Adipocyte (in vitro differentiated cells): ENCODE results near the gene CDH11.

ENCODE experiments used
- DNase-seq: peaks from one replicate; pipeline ENCODE4 v3.0.0-alpha.2; 2015; ENCODE audit warnings: low read depth
- H3K27me3 ChIP-seq: replicated peaks from 2 replicates; pipeline ENCODE4 v1.7.0; 2013; ENCODE audit warnings: mild to moderate bottlenecking, low read length, moderate library complexity; ENCODE audit not compliant: control insufficient read depth, insufficient read depth
- H3K36me3 ChIP-seq: 2 replicates; pipeline ENCODE4 v1.7.0; 2013; ENCODE audit warnings: low read length, mild to moderate bottlenecking, moderate library complexity; ENCODE audit not compliant: control insufficient read depth, insufficient read depth, severe bottlenecking
- H3K4me1 ChIP-seq: 2 replicates; pipeline ENCODE4 v1.7.0; 2013; ENCODE audit warnings: mild to moderate bottlenecking, low read length, moderate library complexity; ENCODE audit not compliant: control insufficient read depth, insufficient read depth
- H3K4me3 ChIP-seq: 2 replicates; pipeline ENCODE4 v1.7.0; 2013; ENCODE audit warnings: mild to moderate bottlenecking, low read length, moderate library complexity
- H3K9ac ChIP-seq: 2 replicates; pipeline ENCODE4 v1.7.0; 2013; ENCODE audit warnings: mild to moderate bottlenecking, low read length, moderate library complexity
- H3K9me3 ChIP-seq: 2 replicates; pipeline ENCODE4 v1.7.0; 2013; ENCODE audit warnings: mild to moderate bottlenecking, low read length, moderate library complexity; ENCODE audit not compliant: control insufficient read depth

CDH11 gene

GRCh38 chr16:65123396-65124211 lies 1.7 kb upstream of the CDH11 start:
- Histone ChIP-seq H3K4me1 (peaks cover 36% of the 10 kb centered on the region), H3K4me3 (peak overlapping the region; percentile 90), H3K9ac (peak overlapping the region; percentile 95), H3K9me3 (no peaks in the 10 kb centered on the region), H3K36me3 (no peaks in the 10 kb centered on the region), H3K27me3 (no peaks in the 10 kb centered on the region)
- DNase-seq, result peak; percentile 75

- Histone ChIP-seq H3K27me3 (no peaks in the 10 kb centered on the region), H3K9me3 (no peaks in the 10 kb centered on the region), H3K4me3 (peak overlapping the region; percentile 90), H3K4me1 (peaks cover 43% of the 10 kb centered on the region), H3K36me3 (no peaks in the 10 kb centered on the region), H3K9ac (peak overlapping the region; percentile 95)
- peak; percentile 88 for DNase-seq
These were observed 997 bp upstream of the CDH11 start for GRCh38 chr16:65122724-65123395.

DNA sequence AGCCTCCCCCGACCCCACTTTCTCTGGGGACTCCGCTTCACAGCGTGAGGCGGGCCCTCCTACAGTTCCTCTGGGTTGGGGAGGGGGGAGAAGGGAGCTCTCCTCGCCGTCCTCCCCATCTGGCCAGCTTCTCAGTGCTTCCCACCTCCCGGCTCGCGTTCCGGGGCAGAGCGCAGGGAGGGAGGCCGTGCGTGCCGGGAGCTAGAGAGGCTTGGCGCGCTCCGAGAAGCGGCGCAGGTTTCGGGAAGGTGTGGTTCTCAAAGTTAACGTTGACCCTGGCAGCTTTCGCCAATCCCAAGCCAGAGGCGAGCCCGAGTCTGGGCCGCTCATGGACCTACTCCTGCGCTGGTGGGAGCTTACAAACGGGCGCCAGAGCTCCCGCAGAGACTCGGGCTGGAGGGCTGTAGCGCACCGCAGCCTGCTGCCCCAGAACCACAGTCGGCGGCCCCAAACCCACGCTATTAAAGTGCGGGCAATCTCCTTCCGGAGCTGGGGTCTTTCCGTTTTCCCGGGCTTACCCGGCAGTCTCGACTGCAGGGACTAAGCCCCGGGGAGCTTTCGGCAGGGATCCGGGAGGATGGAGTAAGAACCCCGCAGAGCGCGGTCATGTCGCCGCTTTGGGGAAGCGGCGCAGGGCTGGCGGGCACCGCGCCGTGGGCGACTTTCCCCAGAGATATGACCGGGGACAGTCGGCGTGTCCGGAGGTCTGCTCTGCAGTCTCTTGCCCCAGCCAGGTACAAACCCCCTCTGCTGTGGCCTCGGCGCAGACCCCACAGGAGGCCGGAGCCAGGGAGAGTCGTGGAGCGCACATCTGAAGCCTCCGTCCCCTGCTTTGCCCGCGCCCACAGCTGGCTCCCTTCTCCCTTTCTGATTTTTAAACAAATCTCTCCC lies 787 bp downstream of the CDH11 start:
- no peaks in the 10 kb centered on the region for H3K36me3 ChIP-seq
- DNase-seq, result peak; percentile 58
- no peaks in the 10 kb centered on the region for H3K9me3 ChIP-seq
- peak overlapping the region; percentile 95 for H3K9ac ChIP-seq
- H3K27me3 ChIP-seq, result no peaks in the 10 kb centered on the region
- H3K4me3 ChIP-seq, result peak overlapping the region; percentile 91
- H3K4me1 ChIP-seq, result peaks cover 59% of the 10 kb centered on the region

GRCh38 chr16:65120461-65120830 lies 1.4 kb downstream of the CDH11 start:
- Histone ChIP-seq H3K9ac (peak overlapping the region; percentile 95), H3K36me3 (no peaks in the 10 kb centered on the region), H3K4me3 (peak overlapping the region; percentile 91), H3K27me3 (no peaks in the 10 kb centered on the region), H3K9me3 (no peaks in the 10 kb centered on the region), H3K4me1 (peaks cover 57% of the 10 kb centered on the region)
- no peak for DNase-seq

DNA sequence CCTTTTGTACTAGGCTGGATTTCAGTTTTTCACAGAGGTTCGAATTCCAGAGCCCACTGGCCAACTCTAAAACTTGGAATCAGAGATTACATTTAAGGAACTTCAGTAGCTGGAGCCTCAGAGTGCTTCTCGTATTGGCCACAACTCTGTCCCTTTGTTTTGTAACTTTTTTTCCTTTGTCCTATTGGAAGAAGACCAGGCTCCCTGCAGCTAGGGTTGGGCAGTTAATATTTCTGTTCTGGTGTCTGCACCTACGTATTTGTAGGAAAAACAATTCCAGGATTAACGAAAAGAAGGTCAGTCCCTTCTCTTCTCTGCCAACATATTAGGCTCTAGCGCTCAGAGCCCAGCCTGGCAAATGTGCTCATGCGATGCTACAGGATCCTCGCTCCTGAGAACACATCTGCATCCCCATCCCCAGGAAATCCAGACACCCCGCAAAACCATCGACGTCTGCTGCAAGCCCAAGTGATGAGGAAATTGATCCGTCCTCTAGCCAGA lies 1.9 kb downstream of the CDH11 start:
- Histone ChIP-seq H3K4me1 (peaks cover 55% of the 10 kb centered on the region), H3K36me3 (no peaks in the 10 kb centered on the region), H3K9ac (peak overlapping the region; percentile 95), H3K4me3 (peak overlapping the region; percentile 91), H3K9me3 (no peaks in the 10 kb centered on the region), H3K27me3 (no peaks in the 10 kb centered on the region)
- peak; percentile 87 for DNase-seq

- no peaks in the 10 kb centered on the region for H3K9me3 ChIP-seq
- peak overlapping the region; percentile 95 for H3K9ac ChIP-seq
- peaks cover 3% of the 10 kb centered on the region for H3K36me3 ChIP-seq
- peak overlapping the region; percentile 91 for H3K4me3 ChIP-seq
- H3K27me3 ChIP-seq, result no peaks in the 10 kb centered on the region
- DNase-seq, result peak; percentile 38
- H3K4me1 ChIP-seq, result peaks cover 55% of the 10 kb centered on the region
These were observed 2.4 kb downstream of the CDH11 start for GRCh38 chr16:65119435-65119834.

- Histone ChIP-seq H3K36me3 (peaks cover 8% of the 10 kb centered on the region), H3K9ac (peak overlapping the region; percentile 95), H3K4me1 (peaks cover 50% of the 10 kb centered on the region), H3K9me3 (no peaks in the 10 kb centered on the region), H3K27me3 (no peaks in the 10 kb centered on the region), H3K4me3 (peak overlapping the region; percentile 91)
- DNase-seq, result peak; percentile 48
These were observed 3.0 kb downstream of the CDH11 start for GRCh38 chr16:65118871-65119270.

GRCh38 chr16:65117811-65118448 lies 3.9 kb downstream of the CDH11 start:
- peak; percentile 93 for DNase-seq
- H3K4me1 ChIP-seq, result peaks cover 46% of the 10 kb centered on the region
- H3K9ac ChIP-seq, result peak overlapping the region; percentile 95
- H3K27me3 ChIP-seq, result no peaks in the 10 kb centered on the region
- H3K9me3 ChIP-seq, result no peaks in the 10 kb centered on the region
- H3K36me3 ChIP-seq, result peaks cover 12% of the 10 kb centered on the region
- peak overlapping the region; percentile 45 for H3K4me3 ChIP-seq

DNA sequence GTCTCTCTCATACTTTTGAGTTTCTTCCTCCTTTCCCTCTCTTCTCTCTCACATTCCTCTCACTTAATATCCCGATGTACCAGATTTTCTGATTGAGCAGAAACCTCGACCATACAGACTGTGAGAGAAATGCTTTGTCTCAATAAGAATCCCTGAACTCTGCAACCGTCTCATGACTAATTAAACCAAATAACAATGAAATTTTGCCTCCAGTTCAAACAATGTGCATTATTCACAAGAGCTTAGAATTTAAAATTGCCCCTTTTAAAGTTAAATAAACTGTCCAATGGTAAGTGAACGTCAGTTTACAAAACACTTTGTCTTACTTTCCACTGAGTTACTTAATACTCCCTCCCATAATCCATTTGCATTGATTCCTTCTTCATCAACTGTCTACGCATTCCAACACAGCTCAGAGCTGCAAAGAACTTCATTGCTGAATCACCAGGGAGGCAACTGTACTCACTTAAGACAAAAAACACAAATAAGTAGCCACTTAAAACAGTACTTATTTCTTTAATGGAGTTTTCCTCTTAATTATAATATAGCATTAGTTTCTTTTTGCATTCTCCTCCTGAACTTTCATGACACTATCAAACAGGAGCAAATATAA lies 4.9 kb downstream of the CDH11 start:
- Histone ChIP-seq H3K36me3 (peaks cover 12% of the 10 kb centered on the region), H3K4me1 (peaks cover 46% of the 10 kb centered on the region)

DNA sequence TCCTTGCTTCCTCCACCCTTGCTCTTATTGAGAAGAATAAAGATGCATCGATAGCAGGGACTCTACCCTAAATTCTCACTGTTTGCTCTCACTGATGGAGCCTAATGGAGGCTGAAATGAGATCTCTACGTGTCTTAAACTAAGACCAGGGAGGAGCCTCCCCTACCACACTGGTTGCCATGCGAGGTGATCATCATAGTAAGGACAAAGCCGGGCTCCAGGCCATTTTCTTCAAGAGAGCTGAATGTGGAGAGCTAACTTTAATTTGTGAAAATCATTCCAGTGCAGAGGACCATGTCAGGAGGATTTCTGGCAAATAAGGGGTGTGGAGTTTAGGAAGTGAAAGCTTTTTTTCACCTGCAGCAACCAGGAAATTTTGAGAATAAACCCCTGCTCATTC lies 5.6 kb downstream of the CDH11 start:
- no peaks in the 10 kb centered on the region for H3K27me3 ChIP-seq
- peak overlapping the region; percentile 0 for H3K9ac ChIP-seq
- peaks cover 46% of the 10 kb centered on the region for H3K4me1 ChIP-seq
- no peaks in the 10 kb centered on the region for H3K9me3 ChIP-seq
- no peak overlapping the region for H3K4me3 ChIP-seq
- peaks cover 12% of the 10 kb centered on the region for H3K36me3 ChIP-seq
- peak; percentile 25 for DNase-seq

More for the DNA sequence above, 4.9 kb downstream of the CDH11 start:
- no peaks in the 10 kb centered on the region for H3K27me3 ChIP-seq
- DNase-seq, result peak; percentile 48
- peak overlapping the region; percentile 95 for H3K9ac ChIP-seq
- peak overlapping the region; percentile 45 for H3K4me3 ChIP-seq
- no peaks in the 10 kb centered on the region for H3K9me3 ChIP-seq
